ENCODE results near the gene ETS2.

GRCh38 chr21:38819719-38820159, 14.0 kb downstream of the ETS2 start:
- no peak for TF ChIP-seq JUN (IDR thresholded peaks at IDR 0.05; ENCODE audit: low read depth, low read length)
- TF ChIP-seq CTCF (IDR thresholded peaks at IDR 0.05; ENCODE audit: control extremely low read depth in 1 of 3, insufficient read depth in 1 of 3, low read depth in 1 of 3, low read length in 3 of 3) = no peak
- TF ChIP-seq SIX5 (IDR thresholded peaks at IDR 0.05; ENCODE audit: low read depth, low read length) = no peak
- TF ChIP-seq EZH2 (IDR thresholded peaks at IDR 0.05; ENCODE audit: low read depth, low read length, severe bottlenecking) = no peak
- TF ChIP-seq SRF (IDR thresholded peaks at IDR 0.05; ENCODE audit: low read depth, low read length) = no peak
- no peak for TF ChIP-seq USF2 (IDR thresholded peaks at IDR 0.05; ENCODE audit: low read length)
- no peak for TF ChIP-seq CEBPB (IDR thresholded peaks at IDR 0.05; ENCODE audit: low read depth, low read length)
- TF ChIP-seq TAF7 (optimal IDR thresholded peaks at IDR 0.05; ENCODE audit: borderline replicate concordance, low read depth, low read length) = no peak
- TF ChIP-seq CHD1 (IDR thresholded peaks at IDR 0.05; ENCODE audit: low read depth, low read length) = no peak
- no peak for TF ChIP-seq POLR2A (IDR thresholded peaks at IDR 0.05; ENCODE audit: control extremely low read depth in 1 of 2, low read depth in 2 of 2, low read length in 2 of 2)
- no peak for TF ChIP-seq TAF1 (IDR thresholded peaks at IDR 0.05; ENCODE audit: low read depth, low read length)
